Measurements from ENCODE around the gene XYLT1.

Gene XYLT1

GRCh38 chr16:17302214-17302613, 168.5 kb downstream of the XYLT1 start:
- DNase-seq, result no peak

DNA sequence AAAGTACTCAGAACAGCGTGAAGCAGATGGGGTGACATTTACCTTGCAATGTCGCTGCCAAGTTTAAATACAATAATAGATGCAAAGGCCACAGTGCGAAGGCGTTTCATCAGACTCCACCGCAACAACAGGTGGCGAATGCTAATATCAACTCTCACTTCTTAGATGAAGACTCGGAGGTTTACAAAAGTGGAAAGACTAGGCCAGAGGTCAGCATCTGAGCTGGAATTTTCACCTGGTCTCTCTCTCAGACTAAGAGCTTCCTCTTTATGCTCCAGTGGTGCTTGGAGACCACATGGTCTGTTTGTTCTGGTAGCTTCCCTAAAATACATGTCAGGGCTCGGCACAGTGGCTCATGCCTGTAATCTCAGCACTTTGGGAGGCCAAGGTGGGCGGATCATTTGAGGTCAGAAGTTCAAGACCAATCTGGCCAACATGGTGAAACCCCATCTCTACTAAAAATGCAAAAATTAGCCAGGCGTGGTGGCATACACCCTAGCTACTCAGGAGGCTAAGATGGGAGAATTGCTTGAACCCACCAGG, 169.1 kb downstream of the XYLT1 start:
- DNase-seq, result no peak

DNA sequence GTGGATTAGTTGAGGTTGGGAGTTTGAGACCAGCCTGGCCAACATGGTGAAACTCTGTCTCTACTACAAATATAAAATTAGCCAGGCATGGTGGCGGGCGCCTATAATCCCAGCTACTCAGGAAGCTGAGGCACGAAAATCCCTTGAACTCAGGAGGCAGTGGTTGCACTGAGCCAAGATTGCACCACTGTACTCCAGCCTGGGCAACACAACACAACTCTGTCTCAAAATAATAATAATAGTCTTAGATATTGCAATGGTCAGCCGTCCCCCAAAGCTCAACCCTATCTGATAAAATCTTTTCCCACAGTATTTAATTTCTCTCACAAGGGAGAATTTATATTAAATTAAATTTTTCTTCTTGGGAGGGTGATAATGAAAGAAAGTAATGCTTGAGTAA, 169.6 kb downstream of the XYLT1 start:
- no peak for DNase-seq

DNA sequence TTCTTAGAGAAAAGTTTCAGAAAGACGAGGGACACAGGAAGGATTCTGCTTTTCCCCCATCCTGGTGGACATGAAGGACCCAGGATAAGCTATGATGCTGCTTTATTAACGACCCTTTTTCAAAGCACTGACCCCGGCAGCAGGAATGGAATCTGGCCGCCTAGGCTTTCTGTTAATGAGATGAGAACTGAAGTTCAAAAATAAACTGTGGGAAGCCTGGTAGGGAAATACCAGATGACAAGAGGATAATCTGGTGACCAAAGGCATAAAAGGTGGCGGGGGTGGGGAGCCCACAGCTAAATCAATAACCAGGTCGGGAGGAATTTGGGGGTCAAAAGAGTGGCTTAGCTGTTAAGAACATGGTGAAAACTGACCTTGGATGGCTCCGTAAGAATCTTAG, 171.0 kb downstream of the XYLT1 start:
- DNase-seq, result no peak

- DNase-seq, result no peak
Measured at GRCh38 chr16:17298238-17298637, 172.5 kb downstream of the XYLT1 start.

DNA sequence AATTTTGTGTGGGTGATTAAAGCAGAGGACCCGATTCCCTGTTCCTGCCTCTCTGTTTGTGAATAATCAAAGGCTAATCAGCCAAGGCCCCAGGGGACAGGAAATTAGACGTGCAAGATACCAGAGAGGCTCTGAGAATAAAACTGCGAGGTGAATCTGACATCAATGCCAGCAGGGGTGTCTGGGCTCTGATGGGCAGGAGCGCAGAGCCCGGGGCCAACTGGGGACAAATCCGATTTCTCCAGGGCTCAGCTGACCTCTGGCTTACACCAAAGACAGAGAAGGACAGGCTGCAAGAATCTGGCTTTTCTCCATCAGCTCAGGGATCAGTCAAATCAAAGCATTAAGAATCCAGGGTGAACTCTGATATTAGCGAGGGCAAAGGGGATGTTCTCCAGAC, 174.3 kb downstream of the XYLT1 start:
- DNase-seq, result no peak

DNA sequence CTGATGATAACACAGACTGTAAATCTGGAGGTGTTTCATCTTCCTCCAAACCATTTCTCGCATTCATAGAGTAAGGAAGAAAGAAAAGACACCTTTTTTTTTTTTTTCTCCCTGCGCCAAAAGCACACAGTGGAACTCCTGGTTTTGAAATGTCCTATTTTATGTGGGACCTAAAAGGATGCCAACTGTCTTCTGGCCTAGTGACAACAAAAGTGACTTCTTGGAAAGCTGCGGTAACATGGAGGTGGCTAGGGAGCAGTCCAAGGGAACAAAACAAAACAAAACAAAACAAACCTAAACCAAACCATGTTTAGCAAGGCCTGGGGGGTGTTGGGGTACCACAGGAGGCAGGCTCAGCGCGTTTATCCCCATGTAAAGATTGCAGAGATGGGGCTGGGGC, 174.8 kb downstream of the XYLT1 start:
- DNase-seq, result no peak

DNA sequence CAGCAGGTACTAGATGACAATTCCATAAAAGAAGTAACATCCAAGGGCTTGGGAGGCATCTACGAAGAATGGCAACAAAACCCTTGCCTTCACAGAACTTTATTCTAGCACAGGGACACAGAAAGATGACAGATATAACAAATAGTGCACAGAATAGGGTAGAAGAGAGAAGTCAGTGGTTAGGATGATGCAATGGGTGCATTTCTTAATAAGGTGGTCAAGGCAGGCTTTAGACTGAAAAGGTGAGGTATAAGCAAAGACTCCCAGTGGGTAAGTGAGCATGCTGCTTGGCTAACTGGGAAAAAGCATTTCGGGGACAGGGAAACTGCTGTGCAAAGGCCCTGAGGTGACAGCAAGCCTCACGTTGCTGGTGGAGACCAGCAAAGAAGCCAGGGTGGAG, 175.9 kb downstream of the XYLT1 start:
- DNase-seq, result no peak

- DNase-seq, result no peak
Measured at GRCh38 chr16:17293813-17294558, 176.8 kb downstream of the XYLT1 start.

GRCh38 chr16:17291289-17291688, 179.5 kb downstream of the XYLT1 start:
- DNase-seq, result no peak

DNA sequence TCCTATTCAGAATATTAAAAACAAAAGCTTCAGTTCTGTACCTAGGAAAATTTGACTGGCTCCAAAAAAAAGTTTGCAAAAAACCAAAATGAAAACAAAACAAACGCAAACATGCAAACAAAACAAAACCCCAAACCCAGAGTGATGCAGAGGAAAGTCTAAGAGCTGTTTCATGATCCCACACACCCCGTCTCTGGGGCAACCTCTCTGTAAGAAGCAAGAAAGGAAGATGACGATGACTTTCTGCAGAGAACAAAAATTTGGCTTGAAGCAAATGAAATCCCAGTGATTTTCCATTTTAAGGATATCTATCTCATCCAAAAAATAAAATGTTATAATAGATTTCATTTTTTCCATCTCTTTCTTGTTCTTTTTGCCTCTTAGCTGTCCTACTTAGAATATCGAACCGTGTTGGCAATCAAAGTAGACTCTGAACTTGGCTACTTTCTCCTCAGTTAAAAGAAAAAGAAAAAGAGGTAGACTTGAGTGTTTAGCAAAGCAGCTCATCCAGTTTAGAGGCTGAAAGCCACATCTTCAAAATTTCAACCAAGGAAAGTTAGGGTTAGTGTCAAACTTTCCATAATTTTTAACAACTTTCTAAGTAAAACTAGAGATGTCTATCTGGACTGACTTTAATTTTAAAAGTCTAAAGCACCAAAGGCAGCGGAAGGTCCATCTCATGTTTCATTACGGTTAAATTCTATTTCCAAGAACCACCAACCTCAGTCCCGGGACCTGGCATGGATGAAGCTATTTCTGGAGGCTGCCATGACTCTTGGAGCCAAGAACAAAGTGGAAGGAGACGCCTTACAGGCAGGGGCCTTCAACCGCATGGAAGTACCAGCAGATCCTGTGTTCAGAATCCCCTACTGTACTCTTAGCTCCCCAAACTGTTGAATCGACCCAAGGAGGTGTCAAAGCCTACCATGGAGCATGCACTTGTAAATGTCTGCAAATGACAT, 180.8 kb downstream of the XYLT1 start:
- DNase-seq, result no peak

- DNase-seq, result no peak
Measured at GRCh38 chr16:17289050-17289449, 181.7 kb downstream of the XYLT1 start.

GRCh38 chr16:17287166-17287800, 183.5 kb downstream of the XYLT1 start:
- no peak for DNase-seq

GRCh38 chr16:17286443-17286842, 184.3 kb downstream of the XYLT1 start:
- no peak for DNase-seq

DNA sequence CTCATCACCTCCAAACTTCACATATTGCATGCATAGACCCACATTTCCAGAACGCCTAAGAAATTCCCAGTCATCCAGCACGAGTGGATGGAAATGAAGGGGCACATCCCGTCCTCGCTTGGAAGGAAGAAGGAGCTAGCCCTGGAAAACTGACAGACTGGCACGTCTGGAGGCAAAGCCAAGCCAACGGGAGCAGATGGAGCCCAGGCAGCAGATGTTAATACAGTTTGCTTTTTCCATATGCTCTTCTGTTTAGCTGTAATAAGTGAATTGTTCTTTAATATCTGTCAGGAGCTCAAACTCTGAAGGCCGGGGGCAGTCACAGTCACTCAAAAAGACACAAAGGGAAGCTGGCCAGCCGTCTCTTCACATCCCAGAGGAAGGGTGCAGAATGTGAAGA, 187.7 kb downstream of the XYLT1 start:
- DNase-seq, result no peak

DNA sequence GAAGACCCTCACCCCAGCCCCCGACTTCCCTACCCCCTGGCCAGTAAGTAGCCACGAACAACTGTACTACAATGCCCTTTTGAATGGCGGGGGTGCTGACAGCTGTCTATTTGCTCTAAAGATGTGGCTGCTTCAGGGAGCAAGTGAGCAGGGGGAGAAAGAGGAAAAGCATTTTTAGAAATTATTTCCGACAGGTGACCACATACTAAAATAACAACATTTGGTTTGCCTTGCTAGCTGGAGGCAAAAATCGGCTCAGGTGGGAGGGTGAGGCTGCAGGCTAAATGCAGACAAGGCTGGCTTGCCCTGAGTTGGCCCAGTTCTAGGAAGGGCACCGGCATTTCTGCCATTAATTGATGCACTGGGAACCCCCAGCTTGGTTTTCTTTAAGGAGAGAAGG, 188.5 kb downstream of the XYLT1 start:
- DNase-seq, result no peak

DNA sequence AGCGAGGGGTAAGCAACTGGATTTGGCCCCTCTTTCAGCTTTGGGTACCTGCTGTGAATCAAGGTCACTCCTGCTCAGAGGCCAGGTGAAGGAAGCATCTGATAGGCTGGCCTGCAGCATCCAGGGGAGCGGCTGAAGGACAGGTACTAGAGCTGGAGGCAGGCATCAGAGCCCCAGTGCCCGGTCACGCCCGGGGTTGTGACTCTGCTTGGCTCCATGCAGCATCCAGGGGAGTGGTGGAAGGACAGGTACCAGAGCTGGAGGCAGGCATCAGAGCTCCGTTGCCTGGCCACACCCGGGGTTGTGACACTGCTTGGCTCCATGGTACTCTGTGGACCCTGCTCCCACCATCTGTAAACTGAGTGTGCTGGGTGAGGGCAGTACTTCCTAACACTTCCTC, 189.7 kb downstream of the XYLT1 start:
- DNase-seq, result no peak

DNA sequence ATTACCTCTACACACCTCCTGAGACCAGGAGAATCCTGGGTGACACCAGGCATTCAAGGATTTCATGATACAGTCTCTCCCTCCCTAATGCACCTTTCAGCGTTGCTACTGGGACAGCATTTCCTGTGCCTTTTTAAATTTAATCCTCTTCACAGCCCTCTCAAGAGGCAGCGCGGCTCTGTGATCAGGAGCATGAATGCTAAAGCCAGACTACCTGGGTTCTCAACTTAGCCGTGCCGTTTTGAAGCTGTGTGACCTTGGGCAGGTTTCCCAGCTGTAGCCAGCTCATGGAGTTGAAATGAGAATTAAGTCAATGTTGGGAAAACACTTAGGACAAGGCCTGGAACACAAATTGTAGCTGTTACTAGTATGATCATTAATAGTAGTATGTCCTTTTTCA, 191.8 kb downstream of the XYLT1 start:
- DNase-seq, result no peak

GRCh38 chr16:17277981-17278381, 192.8 kb downstream of the XYLT1 start:
- DNase-seq, result no peak

DNA sequence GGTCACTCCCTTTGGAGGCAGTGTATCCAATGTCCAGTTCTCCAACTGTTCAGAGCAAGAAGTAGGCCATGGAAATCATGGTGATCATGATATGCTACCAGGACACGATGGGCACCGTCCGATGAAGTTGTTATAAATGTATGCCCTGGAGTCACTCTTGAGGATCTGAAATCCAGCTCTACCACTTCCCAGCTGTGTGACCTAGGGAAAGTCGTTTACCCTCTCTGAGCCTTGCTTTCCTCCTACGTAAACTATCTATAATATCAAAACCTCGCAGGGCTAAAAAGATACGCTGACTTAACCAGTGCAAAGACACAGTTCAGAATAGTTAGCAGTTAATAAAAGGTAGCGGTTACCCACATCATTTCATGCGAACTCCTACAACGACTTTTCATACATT, 194.2 kb downstream of the XYLT1 start:
- no peak for DNase-seq

DNA sequence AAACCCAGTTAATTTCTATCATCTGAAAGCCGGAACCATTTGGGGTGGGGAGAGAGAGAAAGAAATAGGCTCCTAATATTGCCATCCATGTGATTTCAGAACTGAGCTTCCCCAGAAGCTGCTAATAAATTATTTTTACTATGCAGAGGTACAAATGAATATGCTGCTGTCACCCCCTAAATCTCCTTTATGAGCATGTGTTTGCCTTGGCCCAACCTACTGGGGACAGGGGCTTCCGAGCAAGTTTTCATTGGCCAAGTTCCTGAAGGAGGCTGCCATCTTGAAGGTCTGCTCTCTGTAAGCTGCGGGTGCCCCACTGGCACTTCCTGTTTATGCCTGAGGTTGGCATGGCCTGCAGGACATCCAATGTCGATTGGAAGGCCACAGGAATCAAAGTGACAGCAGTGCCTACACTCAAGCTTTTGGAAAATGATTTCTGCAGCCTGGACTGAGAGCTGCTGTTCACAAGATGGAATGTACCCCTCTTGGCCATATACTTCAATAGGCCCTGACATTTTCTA, 194.7 kb downstream of the XYLT1 start:
- no peak for DNase-seq

DNA sequence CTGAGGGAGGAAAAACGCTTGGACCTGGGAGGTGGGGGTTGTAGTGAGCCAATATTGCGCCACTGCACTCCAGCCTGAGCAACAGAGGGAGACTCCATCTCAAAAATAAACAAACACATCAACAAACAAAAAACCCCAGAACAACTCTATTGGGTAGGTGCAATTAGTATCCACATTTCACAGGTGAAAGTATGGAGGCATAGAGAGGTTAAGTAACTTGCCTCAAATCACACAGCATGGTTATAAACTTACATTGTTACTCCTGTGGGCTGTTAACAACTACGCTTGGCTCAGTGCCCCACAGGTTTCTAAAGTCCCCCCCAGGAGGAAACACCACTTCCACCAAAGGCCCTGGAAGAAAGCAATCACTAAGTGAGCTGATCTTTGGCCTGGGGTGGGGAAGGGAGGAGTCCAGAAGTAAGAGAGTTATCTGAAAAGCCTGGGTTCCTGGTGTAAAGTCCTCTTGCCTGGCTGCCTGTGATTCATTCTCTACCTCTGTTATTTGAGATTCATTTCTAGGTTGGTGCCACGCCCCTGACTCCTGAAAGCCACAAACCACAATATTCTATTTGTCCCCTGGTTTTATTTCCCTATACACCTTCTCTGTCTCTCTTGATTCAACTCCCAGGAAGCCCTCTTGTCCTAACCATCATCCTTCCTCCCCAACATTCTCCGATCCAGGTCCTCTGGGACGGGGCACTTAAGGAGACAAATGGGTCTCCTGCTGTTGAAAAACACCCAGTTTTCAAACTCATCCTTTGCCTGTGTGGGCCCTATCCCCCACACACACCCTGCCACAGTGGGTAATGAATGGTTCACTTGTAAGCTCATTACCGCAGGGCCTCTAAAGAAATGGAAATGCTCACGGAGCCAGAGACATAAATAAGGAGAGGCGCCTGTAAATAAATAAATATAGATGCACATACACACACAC, 195.4 kb downstream of the XYLT1 start:
- no peak for DNase-seq
